ENCODE data around the gene CAST.

- TF ChIP-seq CTCF (IDR thresholded peaks at IDR 0.05; ENCODE audit: low read depth, low read length, poor library complexity, severe bottlenecking) = no peak
- no peak for TF ChIP-seq EZH2phosphoT487 (IDR thresholded peaks at IDR 0.05; ENCODE audit: borderline replicate concordance, low read length)
These were observed 114.4 kb downstream of the CAST start for GRCh38 chr5:96776621-96777020.
